GM23338 (cell line): ENCODE measurements around the gene WBP2NL. TPM values are rescaled to one million over a fixed set of nuclear protein-coding genes. Genes with fewer than 3 reads are reported as not detected.

Source experiments
- ATAC-seq: fragments of 200-7000 bp; cut with Tn5 transposase; 3 replicates; pipeline ENCODE4 v1.9.1; 2020
- DNase-seq: peaks from one replicate; pipeline ENCODE4 v3.0.0-alpha.2; 2015; ENCODE audit warnings: low spot score
- H2AFZ ChIP-seq: fragments of 200-600 bp; sonication (generic); 2 replicates; pipeline ENCODE4 v1.8.0; 2016; ENCODE audit warnings: antibody characterized with exemption, mild to moderate bottlenecking, moderate library complexity
- H3F3A ChIP-seq: fragments of 200-600 bp; sonication (generic); replicated peaks from 2 replicates; pipeline ENCODE4 v1.8.0; 2017; ENCODE audit warnings: antibody characterized with exemption, mixed run types, low read depth
- H3K27ac ChIP-seq: fragments of 200-600 bp; sonication (generic); 2 replicates; pipeline ENCODE4 v1.6.1; 2016; ENCODE audit warnings: low read depth
- H3K27me3 ChIP-seq: fragments of 200-600 bp; sonication (generic); 2 replicates; pipeline ENCODE4 v1.8.0; 2016; ENCODE audit warnings: mild to moderate bottlenecking, mixed run types, moderate library complexity; ENCODE audit not compliant: insufficient read depth
- H3K36me3 ChIP-seq: fragments of 200-600 bp; sonication (generic); 2 replicates; pipeline ENCODE4 v1.8.0; 2016; ENCODE audit warnings: mild to moderate bottlenecking; ENCODE audit not compliant: insufficient read depth
- H3K4me1 ChIP-seq: fragments of 200-600 bp; sonication (generic); 2 replicates; pipeline ENCODE4 v1.8.0; 2016; ENCODE audit warnings: mild to moderate bottlenecking, moderate library complexity; ENCODE audit not compliant: insufficient read depth
- H3K4me2 ChIP-seq: fragments of 200-600 bp; sonication (generic); 2 replicates; pipeline ENCODE4 v1.7.1; 2017; ENCODE audit warnings: mixed run types
- H3K4me3 ChIP-seq: fragments of 200-600 bp; sonication (generic); 2 replicates; pipeline ENCODE4 v1.6.1; 2016; ENCODE audit warnings: mixed run types
- H3K79me2 ChIP-seq: fragments of 200-600 bp; sonication (generic); replicated peaks from 2 replicates; pipeline ENCODE4 v1.8.0; 2017; ENCODE audit warnings: mild to moderate bottlenecking; ENCODE audit not compliant: insufficient read depth
- H3K9me2 ChIP-seq: fragments of 200-600 bp; sonication (generic); 2 replicates; pipeline ENCODE4 v1.8.0; 2017; ENCODE audit not compliant: insufficient read depth
- H4K20me1 ChIP-seq: fragments of 200-600 bp; sonication (generic); replicated peaks from 2 replicates; pipeline ENCODE4 v1.8.0; 2017; ENCODE audit warnings: mild to moderate bottlenecking; ENCODE audit not compliant: insufficient read depth
- H3K27ac Mint-ChIP-seq: 2 replicates; pipeline ENCODE4 v1.8.0; 2020; ENCODE audit warnings: inconsistent platforms, mild to moderate bottlenecking, moderate library complexity, mixed read lengths
- H3K27me3 Mint-ChIP-seq: 3 replicates; pipeline ENCODE4 v1.8.0; 2022; ENCODE audit warnings: low read depth, mild to moderate bottlenecking, moderate library complexity, mixed read lengths, inconsistent platforms; ENCODE audit not compliant: insufficient read depth, poor library complexity
- H3K36me3 Mint-ChIP-seq: 3 replicates; pipeline ENCODE4 v1.8.0; 2021; ENCODE audit warnings: low read depth, mild to moderate bottlenecking, inconsistent platforms, moderate library complexity, mixed read lengths
- H3K4me1 Mint-ChIP-seq: 3 replicates; pipeline ENCODE4 v1.8.0; 2020; ENCODE audit warnings: mild to moderate bottlenecking, inconsistent platforms, mixed read lengths
- H3K4me3 Mint-ChIP-seq: 3 replicates; pipeline ENCODE4 v1.8.0; 2021; ENCODE audit warnings: moderate library complexity, mild to moderate bottlenecking, inconsistent platforms, mixed read lengths
- H3K9me3 Mint-ChIP-seq: 3 replicates; pipeline ENCODE4 v1.8.0; 2020; ENCODE audit warnings: moderate library complexity, mild to moderate bottlenecking, inconsistent platforms, mixed read lengths
- CREB1 ChIP-seq: fragments of 250-450 bp; sonication (Bioruptor Pico); IDR thresholded peaks from 2 replicates; pipeline ENCODE4 v1.5.0; 2020; ENCODE audit warnings: low read depth, mild to moderate bottlenecking, moderate library complexity
- EZH2 ChIP-seq: fragments of 200-600 bp; sonication (generic); IDR thresholded peaks from one replicate; pipeline ENCODE4 v1.8.0; 2017; ENCODE audit warnings: antibody characterized with exemption, mild to moderate bottlenecking, low read depth; ENCODE audit not compliant: unreplicated experiment
- EZH2phosphoT487 ChIP-seq: fragments of 200-600 bp; sonication (generic); IDR thresholded peaks from one replicate; pipeline ENCODE4 v1.8.1; 2018; ENCODE audit warnings: antibody characterized with exemption; ENCODE audit not compliant: unreplicated experiment
- JUNB ChIP-seq: IDR thresholded peaks from one replicate; pipeline ENCODE4 v1.6.1; 2016; ENCODE audit warnings: antibody characterized with exemption; ENCODE audit not compliant: unreplicated experiment
- NANOG ChIP-seq: IDR thresholded peaks from 2 replicates; pipeline ENCODE4 v1.6.1; 2016; ENCODE audit warnings: antibody characterized with exemption, borderline replicate concordance
- POLR2AphosphoS5 ChIP-seq: IDR thresholded peaks from 2 replicates; pipeline ENCODE4 v1.6.1; 2016; ENCODE audit warnings: antibody characterized with exemption, low read depth
- STAT1 ChIP-seq: IDR thresholded peaks from one replicate; pipeline ENCODE4 v1.6.1; 2016; ENCODE audit warnings: antibody characterized with exemption; ENCODE audit not compliant: unreplicated experiment
- ZNF114 ChIP-seq: fragments of 250-450 bp; sonication (Bioruptor Pico); IDR thresholded peaks from 2 replicates; pipeline ENCODE4 v1.5.0; 2020; ENCODE audit warnings: mild to moderate bottlenecking, moderate library complexity
- ZNF331 ChIP-seq: fragments of 250-450 bp; sonication (Bioruptor Pico); IDR thresholded peaks from 2 replicates; pipeline ENCODE4 v1.5.0; 2020; ENCODE audit warnings: low read depth, mild to moderate bottlenecking, moderate library complexity
- polyA plus RNA-seq: library from polyadenylated mRNA; unstranded; fragments of >200 nt; fragmentation: Nextera tagmentation; extraction: Ambion mirVana; gene quantifications from 2 replicates; pipeline ENCODE4 v1.2.1, GENCODE V29; 2016
- total RNA-seq: library from RNA; depleted of rRNA; stranded (reverse); fragments of >200 nt; shearing (Covaris generic); gene quantifications from 2 replicates; pipeline ENCODE4 v1.2.3, GENCODE V29; 2014
- TF ChIP-seq, protein P1 (sequence below), 2 experiments: fragments of 200-600 bp in 1 of 2; sonication (generic) in 1 of 2; conservative IDR thresholded peaks; 2 replicates each; pipeline versions ENCODE4 v1.5.1 to v1.6.1; 2016 to 2017; ENCODE audit warnings: antibody characterized with exemption in 2 of 2, low read depth in 2 of 2, mild to moderate bottlenecking in 2 of 2, moderate library complexity in 1 of 2
- TF ChIP-seq, protein P2 (sequence below): IDR thresholded peaks from one replicate; pipeline ENCODE4 v1.6.1; 2018; ENCODE audit warnings: antibody characterized with exemption; ENCODE audit not compliant: unreplicated experiment
- TF ChIP-seq, protein P3 (sequence below): fragments of 250-450 bp; sonication (Bioruptor Pico); IDR thresholded peaks from 2 replicates; pipeline ENCODE4 v1.5.0; 2020; ENCODE audit warnings: mild to moderate bottlenecking, moderate library complexity

The WBP2NL gene
- total and polyA plus RNA-seq, 2 experiments from 2014 or later, result 0.14 TPM; not detected in 1

DNA sequence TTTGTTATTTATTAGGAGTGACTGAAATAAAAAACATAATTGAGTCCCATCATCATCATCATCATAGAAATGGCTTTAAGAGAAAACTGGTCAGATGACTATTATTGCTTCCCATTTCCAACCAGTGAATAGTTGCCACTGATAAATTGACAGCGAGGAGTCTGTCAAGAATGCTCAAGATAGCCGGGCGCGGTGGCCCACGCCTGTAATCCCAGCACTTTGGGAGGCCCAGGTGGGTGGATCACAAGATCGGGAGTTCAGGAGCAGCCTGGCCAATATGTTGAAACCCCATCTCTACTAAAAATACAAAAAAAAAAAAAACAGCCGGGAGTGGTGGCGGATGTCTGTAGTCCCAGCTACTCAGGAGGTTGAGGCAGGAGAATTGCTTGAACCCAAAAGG is 1.9 kb downstream of the WBP2NL start (continued):
- TF ChIP-seq, protein P1, sequence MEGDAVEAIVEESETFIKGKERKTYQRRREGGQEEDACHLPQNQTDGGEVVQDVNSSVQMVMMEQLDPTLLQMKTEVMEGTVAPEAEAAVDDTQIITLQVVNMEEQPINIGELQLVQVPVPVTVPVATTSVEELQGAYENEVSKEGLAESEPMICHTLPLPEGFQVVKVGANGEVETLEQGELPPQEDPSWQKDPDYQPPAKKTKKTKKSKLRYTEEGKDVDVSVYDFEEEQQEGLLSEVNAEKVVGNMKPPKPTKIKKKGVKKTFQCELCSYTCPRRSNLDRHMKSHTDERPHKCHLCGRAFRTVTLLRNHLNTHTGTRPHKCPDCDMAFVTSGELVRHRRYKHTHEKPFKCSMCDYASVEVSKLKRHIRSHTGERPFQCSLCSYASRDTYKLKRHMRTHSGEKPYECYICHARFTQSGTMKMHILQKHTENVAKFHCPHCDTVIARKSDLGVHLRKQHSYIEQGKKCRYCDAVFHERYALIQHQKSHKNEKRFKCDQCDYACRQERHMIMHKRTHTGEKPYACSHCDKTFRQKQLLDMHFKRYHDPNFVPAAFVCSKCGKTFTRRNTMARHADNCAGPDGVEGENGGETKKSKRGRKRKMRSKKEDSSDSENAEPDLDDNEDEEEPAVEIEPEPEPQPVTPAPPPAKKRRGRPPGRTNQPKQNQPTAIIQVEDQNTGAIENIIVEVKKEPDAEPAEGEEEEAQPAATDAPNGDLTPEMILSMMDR (conservative IDR thresholded peaks at IDR 0.05; ENCODE audit: low read depth in 2 of 2), result no peak

DNA sequence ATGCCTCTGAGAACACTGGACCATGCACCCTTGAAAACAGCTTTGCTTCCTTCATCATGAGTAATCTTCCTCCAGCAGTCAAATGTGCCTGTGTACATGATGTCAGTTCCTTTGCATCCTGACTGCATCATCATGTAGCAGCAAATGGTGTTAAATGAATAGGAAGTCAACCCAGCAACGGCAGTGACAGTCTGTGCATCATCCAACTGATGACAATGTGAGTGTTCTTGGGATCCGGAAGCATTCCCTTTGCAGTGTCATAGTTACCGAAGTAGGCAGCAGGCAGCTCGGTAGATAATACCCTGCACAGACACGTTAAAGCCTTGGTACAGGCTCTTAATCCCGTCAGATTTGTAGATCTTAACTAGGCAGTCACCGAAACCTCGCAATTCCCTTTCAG is 2.5 kb downstream of the WBP2NL start:
- no peak for ATAC-seq
- Histone ChIP-seq H3K4me3 (no peak overlapping the region), H4K20me1 (no peaks in the 10 kb centered on the region; the same call in 1 of the 2 replicates), H3K27ac (no peak overlapping the region), H3K36me3 (no peaks in the 10 kb centered on the region), H3K4me1 (no peaks in the 10 kb centered on the region), H3K4me2 (no peak overlapping the region), H3K27me3 (no peaks in the 10 kb centered on the region), H3F3A (no peaks in the 10 kb centered on the region), H3K9me2 (no peaks in the 10 kb centered on the region; the same call in 1 of the 2 replicates), H3K79me2 (no peaks in the 10 kb centered on the region), H2AFZ (no peak overlapping the region)
- Mint-ChIP-seq H3K4me1 (peaks cover 8% of the 10 kb centered on the region; the same call in 2 of the 3 replicates), H3K36me3 (no peaks in the 10 kb centered on the region; the same call in 1 of the 3 replicates), H3K9me3 (no peaks in the 10 kb centered on the region), H3K4me3 (no peak overlapping the region), H3K27me3 (peaks cover 1% of the 10 kb centered on the region), H3K27ac (no peak overlapping the region)
- DNase-seq, result no peak
- no peak for TF ChIP-seq STAT1
- TF ChIP-seq, protein P2, sequence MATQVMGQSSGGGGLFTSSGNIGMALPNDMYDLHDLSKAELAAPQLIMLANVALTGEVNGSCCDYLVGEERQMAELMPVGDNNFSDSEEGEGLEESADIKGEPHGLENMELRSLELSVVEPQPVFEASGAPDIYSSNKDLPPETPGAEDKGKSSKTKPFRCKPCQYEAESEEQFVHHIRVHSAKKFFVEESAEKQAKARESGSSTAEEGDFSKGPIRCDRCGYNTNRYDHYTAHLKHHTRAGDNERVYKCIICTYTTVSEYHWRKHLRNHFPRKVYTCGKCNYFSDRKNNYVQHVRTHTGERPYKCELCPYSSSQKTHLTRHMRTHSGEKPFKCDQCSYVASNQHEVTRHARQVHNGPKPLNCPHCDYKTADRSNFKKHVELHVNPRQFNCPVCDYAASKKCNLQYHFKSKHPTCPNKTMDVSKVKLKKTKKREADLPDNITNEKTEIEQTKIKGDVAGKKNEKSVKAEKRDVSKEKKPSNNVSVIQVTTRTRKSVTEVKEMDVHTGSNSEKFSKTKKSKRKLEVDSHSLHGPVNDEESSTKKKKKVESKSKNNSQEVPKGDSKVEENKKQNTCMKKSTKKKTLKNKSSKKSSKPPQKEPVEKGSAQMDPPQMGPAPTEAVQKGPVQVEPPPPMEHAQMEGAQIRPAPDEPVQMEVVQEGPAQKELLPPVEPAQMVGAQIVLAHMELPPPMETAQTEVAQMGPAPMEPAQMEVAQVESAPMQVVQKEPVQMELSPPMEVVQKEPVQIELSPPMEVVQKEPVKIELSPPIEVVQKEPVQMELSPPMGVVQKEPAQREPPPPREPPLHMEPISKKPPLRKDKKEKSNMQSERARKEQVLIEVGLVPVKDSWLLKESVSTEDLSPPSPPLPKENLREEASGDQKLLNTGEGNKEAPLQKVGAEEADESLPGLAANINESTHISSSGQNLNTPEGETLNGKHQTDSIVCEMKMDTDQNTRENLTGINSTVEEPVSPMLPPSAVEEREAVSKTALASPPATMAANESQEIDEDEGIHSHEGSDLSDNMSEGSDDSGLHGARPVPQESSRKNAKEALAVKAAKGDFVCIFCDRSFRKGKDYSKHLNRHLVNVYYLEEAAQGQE, result no peak
- TF ChIP-seq POLR2AphosphoS5, result no peak
- no peak for TF ChIP-seq JUNB
- no peak for TF ChIP-seq EZH2phosphoT487
- no peak for TF ChIP-seq ZNF114 (CRISPR knock-in tag)
- TF ChIP-seq, protein P1 (conservative IDR thresholded peaks at IDR 0.05; ENCODE audit: low read depth in 2 of 2), result no peak
- no peak for TF ChIP-seq NANOG
- no peak for TF ChIP-seq EZH2
- TF ChIP-seq, protein P3, sequence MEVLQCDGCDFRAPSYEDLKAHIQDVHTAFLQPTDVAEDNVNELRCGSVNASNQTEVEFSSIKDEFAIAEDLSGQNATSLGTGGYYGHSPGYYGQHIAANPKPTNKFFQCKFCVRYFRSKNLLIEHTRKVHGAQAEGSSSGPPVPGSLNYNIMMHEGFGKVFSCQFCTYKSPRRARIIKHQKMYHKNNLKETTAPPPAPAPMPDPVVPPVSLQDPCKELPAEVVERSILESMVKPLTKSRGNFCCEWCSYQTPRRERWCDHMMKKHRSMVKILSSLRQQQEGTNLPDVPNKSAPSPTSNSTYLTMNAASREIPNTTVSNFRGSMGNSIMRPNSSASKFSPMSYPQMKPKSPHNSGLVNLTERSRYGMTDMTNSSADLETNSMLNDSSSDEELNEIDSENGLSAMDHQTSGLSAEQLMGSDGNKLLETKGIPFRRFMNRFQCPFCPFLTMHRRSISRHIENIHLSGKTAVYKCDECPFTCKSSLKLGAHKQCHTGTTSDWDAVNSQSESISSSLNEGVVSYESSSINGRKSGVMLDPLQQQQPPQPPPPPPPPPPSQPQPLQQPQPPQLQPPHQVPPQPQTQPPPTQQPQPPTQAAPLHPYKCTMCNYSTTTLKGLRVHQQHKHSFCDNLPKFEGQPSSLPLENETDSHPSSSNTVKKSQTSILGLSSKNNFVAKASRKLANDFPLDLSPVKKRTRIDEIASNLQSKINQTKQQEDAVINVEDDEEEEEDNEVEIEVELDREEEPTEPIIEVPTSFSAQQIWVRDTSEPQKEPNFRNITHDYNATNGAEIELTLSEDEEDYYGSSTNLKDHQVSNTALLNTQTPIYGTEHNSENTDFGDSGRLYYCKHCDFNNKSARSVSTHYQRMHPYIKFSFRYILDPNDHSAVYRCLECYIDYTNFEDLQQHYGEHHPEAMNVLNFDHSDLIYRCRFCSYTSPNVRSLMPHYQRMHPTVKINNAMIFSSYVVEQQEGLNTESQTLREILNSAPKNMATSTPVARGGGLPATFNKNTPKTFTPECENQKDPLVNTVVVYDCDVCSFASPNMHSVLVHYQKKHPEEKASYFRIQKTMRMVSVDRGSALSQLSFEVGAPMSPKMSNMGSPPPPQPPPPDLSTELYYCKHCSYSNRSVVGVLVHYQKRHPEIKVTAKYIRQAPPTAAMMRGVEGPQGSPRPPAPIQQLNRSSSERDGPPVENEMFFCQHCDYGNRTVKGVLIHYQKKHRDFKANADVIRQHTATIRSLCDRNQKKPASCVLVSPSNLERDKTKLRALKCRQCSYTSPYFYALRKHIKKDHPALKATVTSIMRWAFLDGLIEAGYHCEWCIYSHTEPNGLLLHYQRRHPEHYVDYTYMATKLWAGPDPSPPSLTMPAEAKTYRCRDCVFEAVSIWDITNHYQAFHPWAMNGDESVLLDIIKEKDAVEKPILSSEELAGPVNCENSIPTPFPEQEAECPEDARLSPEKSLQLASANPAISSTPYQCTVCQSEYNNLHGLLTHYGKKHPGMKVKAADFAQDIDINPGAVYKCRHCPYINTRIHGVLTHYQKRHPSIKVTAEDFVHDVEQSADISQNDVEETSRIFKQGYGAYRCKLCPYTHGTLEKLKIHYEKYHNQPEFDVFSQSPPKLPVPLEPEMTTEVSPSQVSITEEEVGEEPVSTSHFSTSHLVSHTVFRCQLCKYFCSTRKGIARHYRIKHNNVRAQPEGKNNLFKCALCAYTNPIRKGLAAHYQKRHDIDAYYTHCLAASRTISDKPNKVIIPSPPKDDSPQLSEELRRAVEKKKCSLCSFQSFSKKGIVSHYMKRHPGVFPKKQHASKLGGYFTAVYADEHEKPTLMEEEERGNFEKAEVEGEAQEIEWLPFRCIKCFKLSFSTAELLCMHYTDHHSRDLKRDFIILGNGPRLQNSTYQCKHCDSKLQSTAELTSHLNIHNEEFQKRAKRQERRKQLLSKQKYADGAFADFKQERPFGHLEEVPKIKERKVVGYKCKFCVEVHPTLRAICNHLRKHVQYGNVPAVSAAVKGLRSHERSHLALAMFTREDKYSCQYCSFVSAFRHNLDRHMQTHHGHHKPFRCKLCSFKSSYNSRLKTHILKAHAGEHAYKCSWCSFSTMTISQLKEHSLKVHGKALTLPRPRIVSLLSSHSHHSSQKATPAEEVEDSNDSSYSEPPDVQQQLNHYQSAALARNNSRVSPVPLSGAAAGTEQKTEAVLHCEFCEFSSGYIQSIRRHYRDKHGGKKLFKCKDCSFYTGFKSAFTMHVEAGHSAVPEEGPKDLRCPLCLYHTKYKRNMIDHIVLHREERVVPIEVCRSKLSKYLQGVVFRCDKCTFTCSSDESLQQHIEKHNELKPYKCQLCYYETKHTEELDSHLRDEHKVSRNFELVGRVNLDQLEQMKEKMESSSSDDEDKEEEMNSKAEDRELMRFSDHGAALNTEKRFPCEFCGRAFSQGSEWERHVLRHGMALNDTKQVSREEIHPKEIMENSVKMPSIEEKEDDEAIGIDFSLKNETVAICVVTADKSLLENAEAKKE (CRISPR knock-in tag), result no peak
- no peak for TF ChIP-seq CREB1 (CRISPR knock-in tag)
- no peak for TF ChIP-seq ZNF331 (CRISPR knock-in tag)
